ENCODE data around the gene ICOSLG. TPM values are rescaled to one million over a fixed set of nuclear protein-coding genes. Genes with fewer than 3 reads are reported as not detected.
A peak's percentile ranks its signal among the peaks of the same experiment; 100 is the strongest.
"Not testable (repeated sequence)": the region's sequence is repeated elsewhere in the genome, so short reads cannot be mapped to it uniquely, and the experiment has no call there.

The ICOSLG gene
- polyA plus RNA-seq (2013, experiment 1 of 2): 0.49 TPM
- polyA plus RNA-seq (2013, experiment 2 of 2): 0.43 TPM

- H3K4me3 ChIP-seq (ENCODE audit: low read length in 2 of 2); H3K4me1 ChIP-seq (ENCODE audit: control insufficient read depth in 2 of 2, insufficient read depth in 1 of 2, low read depth in 1 of 2, low read length in 2 of 2); H2AFZ ChIP-seq (ENCODE audit: low read length); H2BK15ac ChIP-seq (ENCODE audit: low read length); H3K4ac ChIP-seq (ENCODE audit: low read length); H3K27me3 ChIP-seq (ENCODE audit: control insufficient read depth in 3 of 3, insufficient read depth in 3 of 3, low read depth in 1 of 3, low read length in 3 of 3); H2BK5ac ChIP-seq (ENCODE audit: low read length); H3K23ac ChIP-seq (ENCODE audit: low read depth, low read length, poor library complexity); H4K91ac ChIP-seq (ENCODE audit: low read depth, low read length, poor library complexity); H3K79me1 ChIP-seq (ENCODE audit: low read depth, low read length); H3K14ac ChIP-seq (ENCODE audit: low read length); H2BK12ac ChIP-seq (ENCODE audit: low read length); H4K8ac ChIP-seq (ENCODE audit: low read depth, low read length); H2AK5ac ChIP-seq (ENCODE audit: low read depth, low read length); H3K18ac ChIP-seq (ENCODE audit: low read length); H3K9me3 ChIP-seq (replicated peaks in 1 of 2; ENCODE audit: control insufficient read depth in 2 of 2, insufficient read depth in 1 of 2, low read depth in 1 of 2, low read length in 2 of 2); H3K4me2 ChIP-seq (ENCODE audit: insufficient read depth, low read length, poor library complexity, severe bottlenecking); DNase-seq (ENCODE audit: low spot score); H2BK120ac ChIP-seq (ENCODE audit: low read depth, low read length); H3K9ac ChIP-seq (ENCODE audit: low read depth, low read length, poor library complexity); H3K36me3 ChIP-seq (replicated peaks in 1 of 2; ENCODE audit: control insufficient read depth in 2 of 2, insufficient read depth in 2 of 2, low read length in 2 of 2); H3K27ac ChIP-seq (replicated peaks; ENCODE audit: low read length): not testable (repeated sequence)
- WGBS, 2 donors (ENCODE audit: extremely low coverage in 2 of 2, insufficient read length in 2 of 2, insufficient replicate concordance in 1 of 2): no CpG with 5 or more reads among the region's 53 CpGs
Measured at GRCh38 chr21:44240842-44241241, at the start of gene ICOSLG. TSS of gene ICOSLG (minus strand) at chr21:44240943. CDS start at chr21:44240817, 126 bp downstream.

GRCh38 chr21:44289381-44290010, 48.8 kb upstream of the ICOSLG start:
- H2BK5ac ChIP-seq (ENCODE audit: low read length): no peak overlapping the region
- H3K27me3 ChIP-seq (ENCODE audit: control insufficient read depth in 3 of 3, insufficient read depth in 3 of 3, low read depth in 1 of 3, low read length in 3 of 3): peaks cover 2 to 55% (median 28%) of the 10 kb centered on the region in 3 experiments
- H3K14ac ChIP-seq (ENCODE audit: low read length): peak overlapping the region; percentile 76
- DNase-seq (ENCODE audit: low spot score): no peak
- no peaks in the 10 kb centered on the region for H3K79me1 ChIP-seq (ENCODE audit: low read depth, low read length)
- H3K18ac ChIP-seq (ENCODE audit: low read length): peak overlapping the region; percentile 83
- H3K4me1 ChIP-seq (ENCODE audit: control insufficient read depth in 2 of 2, insufficient read depth in 1 of 2, low read depth in 1 of 2, low read length in 2 of 2): peaks cover 0 to 9% of the 10 kb centered on the region in 2 donors
- H3K9ac ChIP-seq (ENCODE audit: low read depth, low read length, poor library complexity): no peak overlapping the region
- H2AK5ac ChIP-seq (ENCODE audit: low read depth, low read length): peak overlapping the region; percentile 63
- no CpG with 5 or more reads among the region's 24 CpGs for WGBS, 2 donors (ENCODE audit: extremely low coverage in 2 of 2, insufficient read length in 2 of 2, insufficient replicate concordance in 1 of 2)
- no peak overlapping the region for H3K27ac ChIP-seq (replicated peaks; ENCODE audit: low read length)
- H3K36me3 ChIP-seq (replicated peaks in 1 of 2; ENCODE audit: control insufficient read depth in 2 of 2, insufficient read depth in 2 of 2, low read length in 2 of 2): no peaks in the 10 kb centered on the region
- no peak overlapping the region for H3K4me3 ChIP-seq (ENCODE audit: low read length in 2 of 2)
- no peak overlapping the region for H2BK120ac ChIP-seq (ENCODE audit: low read depth, low read length)
- H2AFZ ChIP-seq (ENCODE audit: low read length): no peak overlapping the region
- H3K4ac ChIP-seq (ENCODE audit: low read length): peak overlapping the region; percentile 67
- H2BK12ac ChIP-seq (ENCODE audit: low read length): no peak overlapping the region
- peak overlapping the region; percentile 49 for H2BK15ac ChIP-seq (ENCODE audit: low read length)
- H3K4me2 ChIP-seq (ENCODE audit: insufficient read depth, low read length, poor library complexity, severe bottlenecking): no peak overlapping the region
- H4K91ac ChIP-seq (ENCODE audit: low read depth, low read length, poor library complexity): no peak overlapping the region
- H3K23ac ChIP-seq (ENCODE audit: low read depth, low read length, poor library complexity): no peak overlapping the region
- no peaks in the 10 kb centered on the region for H3K9me3 ChIP-seq (replicated peaks in 1 of 2; ENCODE audit: control insufficient read depth in 2 of 2, insufficient read depth in 1 of 2, low read depth in 1 of 2, low read length in 2 of 2)
- no peak overlapping the region for H4K8ac ChIP-seq (ENCODE audit: low read depth, low read length)

- H4K91ac ChIP-seq (ENCODE audit: low read depth, low read length, poor library complexity): no peak overlapping the region
- H3K4me3 ChIP-seq (ENCODE audit: low read length in 2 of 2): no peak overlapping the region
- no peaks in the 10 kb centered on the region for H3K36me3 ChIP-seq (replicated peaks in 1 of 2; ENCODE audit: control insufficient read depth in 2 of 2, insufficient read depth in 2 of 2, low read length in 2 of 2)
- H3K9ac ChIP-seq (ENCODE audit: low read depth, low read length, poor library complexity): no peak overlapping the region
- H3K27ac ChIP-seq (replicated peaks; ENCODE audit: low read length): no peak overlapping the region
- H3K9me3 ChIP-seq (replicated peaks in 1 of 2; ENCODE audit: control insufficient read depth in 2 of 2, insufficient read depth in 1 of 2, low read depth in 1 of 2, low read length in 2 of 2): no peaks in the 10 kb centered on the region
- H2BK12ac ChIP-seq (ENCODE audit: low read length): peak overlapping the region; percentile 16
- H3K23ac ChIP-seq (ENCODE audit: low read depth, low read length, poor library complexity): peak overlapping the region; percentile 86
- H3K4ac ChIP-seq (ENCODE audit: low read length): peak overlapping the region; percentile 1
- no peak overlapping the region for H2AFZ ChIP-seq (ENCODE audit: low read length)
- peak overlapping the region; percentile 38 for H3K14ac ChIP-seq (ENCODE audit: low read length)
- H3K18ac ChIP-seq (ENCODE audit: low read length): peak overlapping the region; percentile 70
- H3K79me1 ChIP-seq (ENCODE audit: low read depth, low read length): no peaks in the 10 kb centered on the region
- WGBS, 2 donors (ENCODE audit: extremely low coverage in 2 of 2, insufficient read length in 2 of 2, insufficient replicate concordance in 1 of 2): no CpG with 5 or more reads among the region's 23 CpGs
- no peak for DNase-seq (ENCODE audit: low spot score)
- H3K4me2 ChIP-seq (ENCODE audit: insufficient read depth, low read length, poor library complexity, severe bottlenecking): no peak overlapping the region
- H2BK120ac ChIP-seq (ENCODE audit: low read depth, low read length): no peak overlapping the region
- peak overlapping the region; percentile 94 for H2AK5ac ChIP-seq (ENCODE audit: low read depth, low read length)
- H2BK15ac ChIP-seq (ENCODE audit: low read length): peak overlapping the region; percentile 65
- peaks cover 2 to 65% (median 34%) of the 10 kb centered on the region in 3 experiments for H3K27me3 ChIP-seq (ENCODE audit: control insufficient read depth in 3 of 3, insufficient read depth in 3 of 3, low read depth in 1 of 3, low read length in 3 of 3)
- peak overlapping the region; percentile 60 for H2BK5ac ChIP-seq (ENCODE audit: low read length)
- H4K8ac ChIP-seq (ENCODE audit: low read depth, low read length): no peak overlapping the region
- peaks cover 4 to 14% of the 10 kb centered on the region in 2 donors for H3K4me1 ChIP-seq (ENCODE audit: control insufficient read depth in 2 of 2, insufficient read depth in 1 of 2, low read depth in 1 of 2, low read length in 2 of 2)
Measured at GRCh38 chr21:44288251-44289110, 47.7 kb upstream of the ICOSLG start.
